SK-N-SH (cell line): ENCODE measurements around the gene ADGRA1. TPM values are rescaled to one million over a fixed set of nuclear protein-coding genes. Genes with fewer than 3 reads are reported as not detected.

Source experiments
- CTCF ChIA-PET: fragments of 300-600, 350-600 bp; formaldehyde crosslinking; extraction: SDS; loops from one replicate; lab custom pipeline; 2021; lab: Yijun Ruan, JAX
- POLR2A ChIA-PET: fragments of 350-600 bp; sonication (Branson Sonifier 250); formaldehyde crosslinking; extraction: SDS; loops from one replicate; lab custom pipeline; 2020; ENCODE audit warnings: antibody characterized with exemption, inconsistent platforms; lab: Yijun Ruan, JAX
- DNase-seq: peaks from one replicate; pipeline ENCODE4 v3.0.0; 2012
- H2AFZ ChIP-seq: fragments of 200-600 bp; sonication (generic); 2 replicates; pipeline ENCODE4 v1.8.1; 2016; ENCODE audit warnings: antibody characterized with exemption, mild to moderate bottlenecking, low read depth
- H3F3A ChIP-seq: fragments of 200-600 bp; sonication (generic); replicated peaks from 2 replicates; pipeline ENCODE3; 2016; ENCODE audit warnings: antibody characterized with exemption, mild to moderate bottlenecking; ENCODE audit not compliant: insufficient read depth
- H3K27ac ChIP-seq, 2 experiments: fragments of 200-500 bp in 1 of 2; fragments of 200-600 bp in 1 of 2; sonication (Bioruptor generic) in 1 of 2; sonication (generic), shearing (Covaris generic) in 1 of 2; 2 replicates each; pipeline versions ENCODE4 v1.5.1 to v1.6.1; 2014 to 2016; ENCODE audit warnings: low read depth in 2 of 2, inconsistent platforms in 1 of 2, low read length in 1 of 2, mild to moderate bottlenecking in 1 of 2, mixed read lengths in 1 of 2
- H3K27me3 ChIP-seq: fragments of 200-600 bp; sonication (generic), shearing (Covaris generic); 2 replicates; pipeline ENCODE4 v1.6.1; 2016; ENCODE audit warnings: mixed run types; ENCODE audit not compliant: insufficient read depth
- H3K36me3 ChIP-seq, 2 experiments: fragments of 200-500 bp in 1 of 2; fragments of 200-600 bp in 1 of 2; sonication (Bioruptor generic) in 1 of 2; sonication (generic) in 1 of 2; replicated peaks in 1 of 2; 2 replicates each; pipeline versions ENCODE3 to v1.5.1; 2014 to 2016; ENCODE audit warnings: low read length in 1 of 2, mild to moderate bottlenecking in 1 of 2; ENCODE audit not compliant: insufficient read depth in 2 of 2, control insufficient read depth in 1 of 2
- H3K4me1 ChIP-seq, 2 experiments: fragments of 200-500 bp in 1 of 2; fragments of 200-600 bp in 1 of 2; sonication (Bioruptor generic) in 1 of 2; sonication (generic), shearing (Covaris generic) in 1 of 2; 2 replicates each; pipeline versions ENCODE4 v1.5.1 to v1.6.1; 2014 to 2016; ENCODE audit warnings: low read depth in 1 of 2, low read length in 1 of 2, mixed run types in 1 of 2; ENCODE audit not compliant: insufficient read depth in 2 of 2, control insufficient read depth in 1 of 2
- H3K4me2 ChIP-seq: fragments of 200-600 bp; sonication (generic), shearing (Covaris generic); 2 replicates; pipeline ENCODE4 v1.6.1; 2017; ENCODE audit warnings: mixed run types
- H3K4me3 ChIP-seq, 2 experiments: fragments of 200-500 bp in 1 of 2; fragments of 200-600 bp in 1 of 2; sonication (Bioruptor generic) in 1 of 2; sonication (generic), shearing (Covaris generic) in 1 of 2; 2 replicates each; pipeline versions ENCODE4 v1.5.1 to v1.8.1; 2014 to 2016; ENCODE audit warnings: low read depth in 2 of 2, inconsistent platforms in 1 of 2, low read length in 1 of 2, mild to moderate bottlenecking in 1 of 2, mixed read lengths in 1 of 2, moderate library complexity in 1 of 2
- H3K79me2 ChIP-seq: fragments of 200-600 bp; sonication (generic); 2 replicates; pipeline ENCODE4 v1.8.1; 2017; ENCODE audit warnings: mild to moderate bottlenecking; ENCODE audit not compliant: insufficient read depth
- H3K9ac ChIP-seq: fragments of 200-600 bp; sonication (generic); 2 replicates; pipeline ENCODE4 v1.6.1; 2017; ENCODE audit warnings: mixed run types
- H3K9me2 ChIP-seq: fragments of 200-600 bp; sonication (generic); 2 replicates; pipeline ENCODE4 v1.6.1; 2017; ENCODE audit warnings: mixed run types
- H3K9me3 ChIP-seq: fragments of 200-600 bp; sonication (generic); 2 replicates; pipeline ENCODE4 v1.6.1; 2017; ENCODE audit warnings: mixed run types, mild to moderate bottlenecking, moderate library complexity
- H4K20me1 ChIP-seq: fragments of 200-600 bp; sonication (generic); 2 replicates; pipeline ENCODE4 v1.6.1; 2017; ENCODE audit warnings: mild to moderate bottlenecking, mixed run types; ENCODE audit not compliant: insufficient read depth
- EP300 ChIP-seq, 2 experiments: IDR thresholded peaks; 2 replicates each; pipeline versions ENCODE4 v1.4.0 to v1.6.1; 2012; ENCODE audit warnings: borderline replicate concordance in 1 of 2, low read depth in 1 of 2, low read length in 1 of 2
- FOSL2 ChIP-seq: IDR thresholded peaks from 2 replicates; pipeline ENCODE4 v1.4.0; 2012; ENCODE audit warnings: low read depth, mild to moderate bottlenecking, moderate library complexity, borderline replicate concordance
- FOXM1 ChIP-seq: IDR thresholded peaks from 2 replicates; pipeline ENCODE4 v1.4.0; 2012; ENCODE audit warnings: low read depth, mild to moderate bottlenecking
- MXI1 ChIP-seq: IDR thresholded peaks from 2 replicates; pipeline ENCODE4 v1.6.1; 2012; ENCODE audit warnings: mild to moderate bottlenecking, low read depth, low read length, improper control_type of control experiment
- RCOR1 ChIP-seq: fragments of 150-350 bp; IDR thresholded peaks from 2 replicates; pipeline ENCODE4 v1.6.1; 2017; ENCODE audit warnings: antibody characterized with exemption, low read length
- WGBS: methylation state at CpG from one replicate; pipeline ENCODE4 v1.1.6; 2017; ENCODE audit warnings: low lambda C conversion rate; 5-methylcytosine and 5-hydroxymethylcytosine counted together
- polyA plus RNA-seq, 3 experiments: library from polyadenylated mRNA; depleted of rRNA; stranded (reverse); fragments of >200 nt; gene quantifications; 2 replicates each; pipeline ENCODE4 v1.2.3, GENCODE V29; 2012
- TF ChIP-seq, protein P1 (sequence below): IDR thresholded peaks from 2 replicates; pipeline ENCODE4 v1.4.0; 2012; ENCODE audit warnings: low read depth, borderline replicate concordance
- TF ChIP-seq, protein P2 (sequence below): IDR thresholded peaks from 2 replicates; pipeline ENCODE4; 2012
- TF ChIP-seq, protein P3 (sequence below): fragments of 150-350 bp; IDR thresholded peaks from 2 replicates; pipeline ENCODE4 v1.6.1; 2017; ENCODE audit warnings: antibody characterized with exemption, low read length, low read depth, borderline replicate concordance
- TF ChIP-seq, protein P4 (sequence below): IDR thresholded peaks from 2 replicates; pipeline ENCODE4 v1.4.0; 2012; ENCODE audit warnings: low read depth
- TF ChIP-seq, protein P5 (sequence below): IDR thresholded peaks from 2 replicates; pipeline ENCODE4 v1.4.0; 2012; ENCODE audit warnings: low read depth, borderline replicate concordance

The ADGRA1 gene
- polyA plus RNA-seq, 1 of the 3 experiments (the other 2 are of a cell fraction): not detected

DNA sequence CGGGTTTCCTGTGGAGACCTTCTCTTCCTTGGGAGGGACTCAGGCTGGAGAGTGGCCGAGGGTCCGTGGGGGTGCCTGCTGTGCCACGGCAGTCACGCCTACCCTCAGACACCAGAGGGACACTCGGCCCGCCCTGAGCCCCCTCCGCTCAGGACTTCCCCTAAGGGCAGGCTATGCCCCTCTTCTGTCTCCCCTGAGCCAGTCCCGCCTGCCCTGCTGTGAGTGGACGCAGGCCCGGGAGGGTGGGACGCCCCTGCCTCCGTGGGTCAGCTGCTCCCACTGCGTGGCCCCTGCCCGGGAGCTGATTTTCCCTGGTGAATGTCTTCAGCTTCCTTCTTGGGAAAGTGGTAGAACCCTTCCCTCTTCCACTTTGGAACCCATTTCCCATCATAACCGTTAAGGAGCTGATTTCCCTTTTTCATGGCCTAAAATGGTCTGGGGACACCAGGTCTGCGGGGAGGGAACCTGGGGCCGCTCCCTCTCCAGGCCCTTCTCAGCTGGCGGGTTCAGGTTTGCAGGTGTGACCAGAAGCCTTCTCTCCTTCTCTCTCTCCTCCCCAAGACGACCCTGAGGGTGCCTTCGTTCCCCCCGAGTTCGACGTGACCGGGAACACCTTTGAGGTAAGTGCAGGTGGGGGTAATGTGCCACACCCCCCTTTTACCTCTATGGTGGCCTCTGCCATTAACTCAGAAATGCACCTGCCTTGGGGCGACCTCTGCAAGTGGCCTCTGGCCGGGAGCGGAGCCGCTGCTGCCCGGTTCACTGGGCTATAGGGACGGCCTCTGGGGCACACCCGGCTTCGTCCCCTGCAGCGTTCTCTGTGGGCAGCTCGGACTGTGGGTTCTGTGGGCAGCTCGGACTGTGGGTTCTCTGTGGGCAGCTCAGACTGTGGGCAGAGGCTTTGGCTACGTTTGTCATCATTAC is 80.2 kb downstream of the ADGRA1 start:
- Histone ChIP-seq H4K20me1 (no peaks in the 10 kb centered on the region), H3K27me3 (no peaks in the 10 kb centered on the region), H3K4me3 (no peak overlapping the region), H2AFZ (no peak overlapping the region), H3K79me2 (no peaks in the 10 kb centered on the region), H3K36me3 (no peaks in the 10 kb centered on the region), H3K9me3 (no peaks in the 10 kb centered on the region), H3K9ac (no peak overlapping the region), H3K9me2 (no peaks in the 10 kb centered on the region), H3K4me1 (no peaks in the 10 kb centered on the region), H3K4me2 (no peak overlapping the region), H3K27ac (no peak overlapping the region), H3F3A (no peaks in the 10 kb centered on the region)
- 84% methylated on average over 21 of the region's 37 CpGs for WGBS
- ChIA-PET CTCF (interaction anchor here (1.7 kb wide), 1 partner anchor 24 kb away, joined by 7 read pairs; no protein-coding TSS in a partner anchor), POLR2A (no interaction called here)
- no peak for TF ChIP-seq EP300 (IDR thresholded peaks at IDR 0.05; ENCODE audit: borderline replicate concordance in 1 of 2, low read depth in 1 of 2, low read length in 1 of 2)
- TF ChIP-seq, protein P1, sequence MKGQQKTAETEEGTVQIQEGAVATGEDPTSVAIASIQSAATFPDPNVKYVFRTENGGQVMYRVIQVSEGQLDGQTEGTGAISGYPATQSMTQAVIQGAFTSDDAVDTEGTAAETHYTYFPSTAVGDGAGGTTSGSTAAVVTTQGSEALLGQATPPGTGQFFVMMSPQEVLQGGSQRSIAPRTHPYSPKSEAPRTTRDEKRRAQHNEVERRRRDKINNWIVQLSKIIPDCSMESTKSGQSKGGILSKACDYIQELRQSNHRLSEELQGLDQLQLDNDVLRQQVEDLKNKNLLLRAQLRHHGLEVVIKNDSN: no peak
- TF ChIP-seq MXI1: no peak
- TF ChIP-seq, protein P2, sequence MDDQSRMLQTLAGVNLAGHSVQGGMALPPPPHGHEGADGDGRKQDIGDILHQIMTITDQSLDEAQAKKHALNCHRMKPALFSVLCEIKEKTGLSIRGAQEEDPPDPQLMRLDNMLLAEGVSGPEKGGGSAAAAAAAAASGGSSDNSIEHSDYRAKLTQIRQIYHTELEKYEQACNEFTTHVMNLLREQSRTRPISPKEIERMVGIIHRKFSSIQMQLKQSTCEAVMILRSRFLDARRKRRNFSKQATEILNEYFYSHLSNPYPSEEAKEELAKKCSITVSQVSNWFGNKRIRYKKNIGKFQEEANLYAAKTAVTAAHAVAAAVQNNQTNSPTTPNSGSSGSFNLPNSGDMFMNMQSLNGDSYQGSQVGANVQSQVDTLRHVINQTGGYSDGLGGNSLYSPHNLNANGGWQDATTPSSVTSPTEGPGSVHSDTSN: no peak
- no peak for TF ChIP-seq FOSL2
- no peak for TF ChIP-seq FOXM1
- TF ChIP-seq, protein P3, sequence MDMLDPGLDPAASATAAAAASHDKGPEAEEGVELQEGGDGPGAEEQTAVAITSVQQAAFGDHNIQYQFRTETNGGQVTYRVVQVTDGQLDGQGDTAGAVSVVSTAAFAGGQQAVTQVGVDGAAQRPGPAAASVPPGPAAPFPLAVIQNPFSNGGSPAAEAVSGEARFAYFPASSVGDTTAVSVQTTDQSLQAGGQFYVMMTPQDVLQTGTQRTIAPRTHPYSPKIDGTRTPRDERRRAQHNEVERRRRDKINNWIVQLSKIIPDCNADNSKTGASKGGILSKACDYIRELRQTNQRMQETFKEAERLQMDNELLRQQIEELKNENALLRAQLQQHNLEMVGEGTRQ: no peak
- TF ChIP-seq, protein P4, sequence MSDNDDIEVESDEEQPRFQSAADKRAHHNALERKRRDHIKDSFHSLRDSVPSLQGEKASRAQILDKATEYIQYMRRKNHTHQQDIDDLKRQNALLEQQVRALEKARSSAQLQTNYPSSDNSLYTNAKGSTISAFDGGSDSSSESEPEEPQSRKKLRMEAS: no peak
- TF ChIP-seq, protein P5, sequence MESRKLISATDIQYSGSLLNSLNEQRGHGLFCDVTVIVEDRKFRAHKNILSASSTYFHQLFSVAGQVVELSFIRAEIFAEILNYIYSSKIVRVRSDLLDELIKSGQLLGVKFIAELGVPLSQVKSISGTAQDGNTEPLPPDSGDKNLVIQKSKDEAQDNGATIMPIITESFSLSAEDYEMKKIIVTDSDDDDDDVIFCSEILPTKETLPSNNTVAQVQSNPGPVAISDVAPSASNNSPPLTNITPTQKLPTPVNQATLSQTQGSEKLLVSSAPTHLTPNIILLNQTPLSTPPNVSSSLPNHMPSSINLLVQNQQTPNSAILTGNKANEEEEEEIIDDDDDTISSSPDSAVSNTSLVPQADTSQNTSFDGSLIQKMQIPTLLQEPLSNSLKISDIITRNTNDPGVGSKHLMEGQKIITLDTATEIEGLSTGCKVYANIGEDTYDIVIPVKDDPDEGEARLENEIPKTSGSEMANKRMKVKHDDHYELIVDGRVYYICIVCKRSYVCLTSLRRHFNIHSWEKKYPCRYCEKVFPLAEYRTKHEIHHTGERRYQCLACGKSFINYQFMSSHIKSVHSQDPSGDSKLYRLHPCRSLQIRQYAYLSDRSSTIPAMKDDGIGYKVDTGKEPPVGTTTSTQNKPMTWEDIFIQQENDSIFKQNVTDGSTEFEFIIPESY: no peak
- DNase-seq: no peak

DNA sequence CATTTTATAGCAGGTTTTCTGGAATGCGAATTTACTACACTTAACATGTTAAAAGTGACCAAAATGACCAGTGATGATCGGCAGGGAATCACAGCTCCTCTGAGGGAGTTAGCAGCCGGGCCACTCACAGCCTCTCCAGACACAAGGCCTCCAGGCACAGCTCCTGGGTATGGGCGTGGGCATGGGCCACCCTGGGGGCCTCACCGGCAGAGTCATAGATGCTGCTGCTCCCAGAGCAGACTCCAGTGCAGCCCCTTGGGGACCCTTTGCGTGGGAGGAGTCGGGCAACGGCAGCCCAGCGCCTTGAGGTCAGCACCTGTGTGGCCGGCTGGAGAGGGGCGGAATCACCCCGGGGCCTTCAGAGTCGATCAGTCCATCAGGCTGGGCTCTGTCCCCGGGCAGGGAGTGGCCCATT is 80.9 kb downstream of the ADGRA1 start:
- TF ChIP-seq, protein P4: no peak
- TF ChIP-seq RCOR1: no peak
- TF ChIP-seq, all 33 proteins: peak for 0
- CTCF ChIA-PET: interaction anchor here (1.7 kb wide), 1 partner anchor 25 kb away, joined by 7 read pairs; no protein-coding TSS in a partner anchor
- WGBS: 71% methylated on average over 14 of the region's 14 CpGs
- Histone ChIP-seq H3K4me2 (no peak overlapping the region), H3K9me3 (no peaks in the 10 kb centered on the region), H3F3A (no peaks in the 10 kb centered on the region), H2AFZ (no peak overlapping the region), H3K36me3 (no peaks in the 10 kb centered on the region), H3K27ac (no peak overlapping the region), H3K9ac (no peak overlapping the region), H3K27me3 (no peaks in the 10 kb centered on the region), H3K4me1 (no peaks in the 10 kb centered on the region), H4K20me1 (no peaks in the 10 kb centered on the region), H3K79me2 (no peaks in the 10 kb centered on the region), H3K9me2 (no peaks in the 10 kb centered on the region), H3K4me3 (no peak overlapping the region)
- POLR2A ChIA-PET: no interaction called here
- DNase-seq: no peak
